WTC11 (cell line): ENCODE measurements around the gene EIF3M.

Experiments used
- CTCF ChIP-seq: fragments of 200-600 bp; IDR thresholded peaks from 2 replicates; pipeline ENCODE4 v1.8.0; 2022; ENCODE audit warnings: antibody characterized with exemption
- E2F4 ChIP-seq: sonication (generic); formaldehyde crosslinking; IDR thresholded peaks from 2 replicates; pipeline ENCODE4 v1.8.1; 2022; ENCODE audit warnings: low read depth, mild to moderate bottlenecking, moderate library complexity, missing genetic modification reagents, borderline replicate concordance
- IRF1 ChIP-seq: sonication (generic); formaldehyde crosslinking; IDR thresholded peaks from 2 replicates; pipeline ENCODE4 v1.8.0; 2023; ENCODE audit warnings: missing genetic modification reagents
- MAX ChIP-seq: sonication (generic); formaldehyde crosslinking; IDR thresholded peaks from 2 replicates; pipeline ENCODE4 v1.8.0; 2022; ENCODE audit warnings: mild to moderate bottlenecking, missing genetic modification reagents
- NFYB ChIP-seq: sonication (generic); formaldehyde crosslinking; conservative IDR thresholded peaks from 2 replicates; pipeline ENCODE4 v1.8.0; 2022; ENCODE audit warnings: low read depth, missing genetic modification reagents

GRCh38 chr11:32549611-32550187, 33.9 kb upstream of the EIF3M start:
- TF ChIP-seq CTCF (no peak), MAX (no peak), NFYB (CRISPR knock-in tag) (no peak), IRF1 (CRISPR knock-in tag) (no peak), E2F4 (CRISPR knock-in tag) (no peak)
